NT2/D1 (cell line): Measurements from ENCODE around the gene NDUFV2.

Experiments used
- SUZ12 ChIP-seq: IDR thresholded peaks from 2 replicates; pipeline ENCODE4 v1.6.1; 2011; ENCODE audit not compliant: insufficient read length, insufficient read depth; ENCODE audit errors: extremely low read depth
- YY1 ChIP-seq: IDR thresholded peaks from 2 replicates; pipeline ENCODE4 v1.6.1; 2011; ENCODE audit not compliant: insufficient read length, insufficient read depth
- ZNF274 ChIP-seq: IDR thresholded peaks from 2 replicates; pipeline ENCODE4 v1.6.1; 2011; ENCODE audit warnings: mild to moderate bottlenecking, low read depth, low read length

GRCh38 chr18:9092665-9093064 is 9.8 kb upstream of the NDUFV2 start:
- no peak for TF ChIP-seq YY1
- TF ChIP-seq ZNF274, result no peak
- TF ChIP-seq SUZ12, result no peak
